ENCODE data around the gene LTB4R2.

Gene LTB4R2

DNA sequence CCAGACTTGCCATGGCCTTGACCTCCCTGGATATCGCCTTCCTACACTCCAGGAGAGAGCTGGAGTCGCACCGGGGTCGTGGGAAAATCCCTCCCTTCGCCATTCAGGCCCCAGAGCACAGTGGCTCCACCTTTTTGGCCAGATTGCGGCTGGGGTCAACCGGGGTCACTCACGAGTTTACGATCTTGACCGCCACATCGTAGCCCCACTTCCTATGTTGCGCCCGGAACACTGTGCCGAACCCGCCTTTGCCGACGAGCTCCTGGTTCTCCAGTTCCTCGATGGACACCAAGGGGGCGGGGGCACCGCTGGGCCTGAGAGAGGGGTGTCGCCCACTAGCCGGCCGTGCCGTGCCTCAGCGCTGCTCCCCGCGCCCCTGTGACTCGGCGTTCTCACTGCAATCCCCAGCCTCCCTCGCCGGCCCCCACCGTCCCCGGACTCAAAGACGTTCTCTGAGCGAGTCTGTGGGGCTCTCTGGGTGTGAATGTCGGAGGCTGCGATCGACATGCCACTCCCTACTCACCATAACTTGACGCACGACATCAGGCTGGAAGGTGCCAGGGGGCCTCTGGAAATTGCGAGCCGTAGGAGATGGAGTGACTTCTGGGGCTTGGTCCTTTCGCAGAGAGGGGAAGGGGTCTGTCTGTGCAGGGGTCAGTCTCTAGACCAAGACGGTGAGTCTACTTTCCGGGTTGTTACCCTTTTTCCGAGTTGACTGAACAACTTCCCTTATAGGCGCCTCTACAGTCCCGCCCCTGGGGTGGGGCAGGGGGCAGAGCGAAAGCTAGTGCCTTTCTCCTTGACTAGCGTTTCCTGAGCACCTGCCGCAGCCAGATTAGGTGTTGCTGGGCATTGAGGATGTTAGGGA is 29.6 kb downstream of the LTB4R2 start, which contains the start of gene RIPK3:
TSS of gene RIPK3 (minus strand) at position 708 of the 868 bp plus-strand sequence. CDS start at position 543, 165 bp downstream.
- H3K27ac ChIP-seq (ENCODE audit: poor library complexity, severe bottlenecking), result no peak within 1 kb of the TSS
- H3K4me1 ChIP-seq (ENCODE audit: insufficient read depth, poor library complexity, severe bottlenecking), result no peaks in the 10 kb centered on the region
- no peak within 1 kb of the TSS for H3K4me3 ChIP-seq (ENCODE audit: severe bottlenecking)
- H3K9me3 ChIP-seq (ENCODE audit: severe bottlenecking), result no peaks in the 10 kb centered on the region
- TF ChIP-seq, protein P1, sequence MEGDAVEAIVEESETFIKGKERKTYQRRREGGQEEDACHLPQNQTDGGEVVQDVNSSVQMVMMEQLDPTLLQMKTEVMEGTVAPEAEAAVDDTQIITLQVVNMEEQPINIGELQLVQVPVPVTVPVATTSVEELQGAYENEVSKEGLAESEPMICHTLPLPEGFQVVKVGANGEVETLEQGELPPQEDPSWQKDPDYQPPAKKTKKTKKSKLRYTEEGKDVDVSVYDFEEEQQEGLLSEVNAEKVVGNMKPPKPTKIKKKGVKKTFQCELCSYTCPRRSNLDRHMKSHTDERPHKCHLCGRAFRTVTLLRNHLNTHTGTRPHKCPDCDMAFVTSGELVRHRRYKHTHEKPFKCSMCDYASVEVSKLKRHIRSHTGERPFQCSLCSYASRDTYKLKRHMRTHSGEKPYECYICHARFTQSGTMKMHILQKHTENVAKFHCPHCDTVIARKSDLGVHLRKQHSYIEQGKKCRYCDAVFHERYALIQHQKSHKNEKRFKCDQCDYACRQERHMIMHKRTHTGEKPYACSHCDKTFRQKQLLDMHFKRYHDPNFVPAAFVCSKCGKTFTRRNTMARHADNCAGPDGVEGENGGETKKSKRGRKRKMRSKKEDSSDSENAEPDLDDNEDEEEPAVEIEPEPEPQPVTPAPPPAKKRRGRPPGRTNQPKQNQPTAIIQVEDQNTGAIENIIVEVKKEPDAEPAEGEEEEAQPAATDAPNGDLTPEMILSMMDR (IDR thresholded peaks at IDR 0.05; ENCODE audit: poor library complexity, severe bottlenecking), result no peak
- no peak for ATAC-seq (ENCODE audit: low read depth)
- peaks cover 7% of the 10 kb centered on the region for H3K27me3 ChIP-seq (ENCODE audit: insufficient read depth, poor library complexity, severe bottlenecking)
- no peak for DNase-seq (ENCODE audit: low spot score)
- no peaks in the 10 kb centered on the region for H3K36me3 ChIP-seq (ENCODE audit: low read depth)

- H3K27ac ChIP-seq (ENCODE audit: poor library complexity, severe bottlenecking), result no peak overlapping the region
- H3K4me3 ChIP-seq (ENCODE audit: severe bottlenecking), result no peak overlapping the region
- no peaks in the 10 kb centered on the region for H3K36me3 ChIP-seq (ENCODE audit: low read depth)
- H3K27me3 ChIP-seq (ENCODE audit: insufficient read depth, poor library complexity, severe bottlenecking), result no peaks in the 10 kb centered on the region
- DNase-seq (ENCODE audit: low spot score) (no peak), ATAC-seq (ENCODE audit: low read depth) (no peak)
- TF ChIP-seq, protein P1 (IDR thresholded peaks at IDR 0.05; ENCODE audit: poor library complexity, severe bottlenecking), result no peak
- H3K9me3 ChIP-seq (ENCODE audit: severe bottlenecking), result no peaks in the 10 kb centered on the region
- no peaks in the 10 kb centered on the region for H3K4me1 ChIP-seq (ENCODE audit: insufficient read depth, poor library complexity, severe bottlenecking)
Measured at GRCh38 chr14:24340606-24341005, 30.7 kb downstream of the LTB4R2 start.

GRCh38 chr14:24342889-24343288 is 32.9 kb downstream of the LTB4R2 start:
- TF ChIP-seq, protein P1 (IDR thresholded peaks at IDR 0.05; ENCODE audit: poor library complexity, severe bottlenecking), result no peak
- DNase-seq (ENCODE audit: low spot score), result no peak
- H3K4me1 ChIP-seq (ENCODE audit: insufficient read depth, poor library complexity, severe bottlenecking), result no peaks in the 10 kb centered on the region
- H3K27ac ChIP-seq (ENCODE audit: poor library complexity, severe bottlenecking), result no peak overlapping the region
- no peaks in the 10 kb centered on the region for H3K27me3 ChIP-seq (ENCODE audit: insufficient read depth, poor library complexity, severe bottlenecking)
- H3K9me3 ChIP-seq (ENCODE audit: severe bottlenecking), result no peaks in the 10 kb centered on the region
- H3K4me3 ChIP-seq (ENCODE audit: severe bottlenecking), result no peak overlapping the region
- no peaks in the 10 kb centered on the region for H3K36me3 ChIP-seq (ENCODE audit: low read depth)
- no peak for ATAC-seq (ENCODE audit: low read depth)

DNA sequence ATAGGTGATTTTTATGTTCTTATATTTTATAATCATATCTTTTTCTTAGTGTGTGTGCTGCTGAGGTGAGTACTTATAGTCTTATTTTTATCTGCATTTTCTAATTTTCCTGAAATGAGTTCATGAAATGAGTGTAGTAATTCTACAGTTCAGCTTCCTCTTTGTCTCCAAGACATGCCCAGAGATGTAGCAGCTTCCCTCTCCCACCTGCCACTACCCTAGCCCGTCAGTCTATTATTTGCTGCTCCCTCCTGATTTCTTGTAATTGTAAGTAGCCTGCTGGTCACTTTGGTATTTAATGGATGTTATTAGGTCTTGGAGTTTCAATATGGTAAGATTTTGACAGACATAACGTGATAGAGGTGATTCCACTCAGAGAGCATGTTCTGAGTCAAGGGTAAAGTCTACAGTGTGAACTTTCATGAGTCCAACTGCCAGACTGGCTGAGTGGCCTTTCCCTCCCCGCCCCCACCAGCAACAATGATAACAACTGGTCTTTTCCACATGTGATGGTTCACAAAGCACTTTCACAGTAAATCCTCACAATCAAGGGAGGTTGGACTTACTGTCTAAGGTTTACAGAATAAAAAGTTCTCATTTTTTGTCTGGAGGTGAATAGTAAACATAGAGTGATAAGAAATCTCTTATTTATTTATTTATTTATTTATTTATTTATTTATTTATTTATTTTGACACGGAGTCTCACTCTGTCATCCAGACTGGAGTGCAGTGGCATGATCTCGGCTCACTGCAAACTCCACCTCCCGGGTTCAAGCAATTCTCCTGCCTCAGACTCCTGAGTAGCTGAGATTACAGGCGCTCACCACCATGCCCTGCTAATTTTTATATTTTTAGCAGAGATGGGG is 34.1 kb downstream of the LTB4R2 start:
- no peak for ATAC-seq (ENCODE audit: low read depth)
- no peaks in the 10 kb centered on the region for H3K4me1 ChIP-seq (ENCODE audit: insufficient read depth, poor library complexity, severe bottlenecking)
- no peak for DNase-seq (ENCODE audit: low spot score)
- no peaks in the 10 kb centered on the region for H3K27me3 ChIP-seq (ENCODE audit: insufficient read depth, poor library complexity, severe bottlenecking)
- H3K9me3 ChIP-seq (ENCODE audit: severe bottlenecking), result no peaks in the 10 kb centered on the region
- no peak overlapping the region for H3K27ac ChIP-seq (ENCODE audit: poor library complexity, severe bottlenecking)
- H3K4me3 ChIP-seq (ENCODE audit: severe bottlenecking), result no peak overlapping the region
- no peaks in the 10 kb centered on the region for H3K36me3 ChIP-seq (ENCODE audit: low read depth)
- TF ChIP-seq, protein P1 (IDR thresholded peaks at IDR 0.05; ENCODE audit: poor library complexity, severe bottlenecking), result no peak

Measured in RWPE2 (cell line).